A673 (cell line): ENCODE results near the gene GRM1. TPM values are rescaled to one million over a fixed set of nuclear protein-coding genes. Genes with fewer than 3 reads are reported as not detected.

ENCODE experiments used
- BruUV-seq: library from RNA; stranded (reverse); fragments of 400-500 nt; replicated peaks from 2 replicates; lab custom pipeline; 2021; lab: Mats Ljungman, UMichigan
- CTCF ChIA-PET: fragments of 300-600 bp; sonication (Branson Sonifier 250); formaldehyde crosslinking; loops from one replicate; lab custom pipeline; 2022; ENCODE audit warnings: antibody characterized with exemption; lab: Charles Lee
- POLR2A ChIA-PET: fragments of 300-600 bp; sonication (Branson Sonifier 250); formaldehyde crosslinking; loops from one replicate; lab custom pipeline; 2022; ENCODE audit warnings: antibody characterized with exemption; ENCODE audit not compliant: low non-redundant PET; lab: Charles Lee
- DNase-seq: peaks from one replicate; pipeline ENCODE4 v3.0.0-alpha.2; 2015; ENCODE audit warnings: low spot score
- H3K27ac ChIP-seq: fragments of 200-600 bp; sonication (generic); 2 replicates; pipeline ENCODE4 v1.5.1; 2016; ENCODE audit warnings: mixed run types, low read depth, mild to moderate bottlenecking, mixed read lengths, antibody characterized with exemption, low read length; ENCODE audit not compliant: poor library complexity, severe bottlenecking
- H3K27me3 ChIP-seq: fragments of 200-600 bp; sonication (generic); replicated peaks from 2 replicates; pipeline ENCODE4 v1.6.1; 2017; ENCODE audit warnings: mixed run types, low read depth, mild to moderate bottlenecking, mixed read lengths, antibody characterized with exemption, low read length; ENCODE audit not compliant: insufficient read depth, poor library complexity
- H3K36me3 ChIP-seq: fragments of 200-600 bp; sonication (generic); 2 replicates; pipeline ENCODE4 v1.6.1; 2016; ENCODE audit warnings: mixed run types, mild to moderate bottlenecking, mixed read lengths, antibody characterized with exemption, low read length; ENCODE audit not compliant: insufficient read depth, poor library complexity, severe bottlenecking
- H3K4me1 ChIP-seq: fragments of 200-600 bp; sonication (generic); 2 replicates; pipeline ENCODE4 v1.6.1; 2017; ENCODE audit warnings: mixed run types, mild to moderate bottlenecking, mixed read lengths, antibody characterized with exemption, low read length; ENCODE audit not compliant: insufficient read depth, poor library complexity, severe bottlenecking
- H3K4me3 ChIP-seq: fragments of 200-600 bp; sonication (generic); 2 replicates; pipeline ENCODE4 v1.5.1; 2016; ENCODE audit warnings: low read depth, mixed run types, mild to moderate bottlenecking, mixed read lengths, low read length; ENCODE audit not compliant: poor library complexity, severe bottlenecking
- H3K9me3 ChIP-seq: fragments of 200-600 bp; sonication (generic); 2 replicates; pipeline ENCODE4 v1.6.1; 2016; ENCODE audit warnings: mixed run types, low read depth, mild to moderate bottlenecking, mixed read lengths, antibody characterized with exemption, low read length; ENCODE audit not compliant: poor library complexity, severe bottlenecking
- EZH2 ChIP-seq: fragments of 200-600 bp; sonication (generic); IDR thresholded peaks from 2 replicates; pipeline ENCODE4 v1.6.1; 2017; ENCODE audit warnings: borderline replicate concordance, low read depth, mild to moderate bottlenecking, mixed read lengths, antibody characterized with exemption, low read length; ENCODE audit not compliant: poor library complexity, severe bottlenecking
- intact Hi-C: fragments of 100-400 bp; cut with micrococcal nuclease; formaldehyde crosslinking; loops from one replicate; pipeline ENCODE4 v1.10.0; 2022; ENCODE audit not compliant: unreplicated experiment
- total RNA-seq: library from RNA; stranded (reverse); gene quantifications from 2 replicates; pipeline ENCODE4 v1.2.3, GENCODE V29; 2021
- TF ChIP-seq, protein P1 (sequence below): fragments of 300-800, 200-600 bp; sonication (generic); conservative IDR thresholded peaks from 2 replicates; pipeline ENCODE4 v1.5.1; 2017; ENCODE audit warnings: low read depth, mild to moderate bottlenecking, antibody characterized with exemption, low read length, moderate library complexity, mixed read lengths

GRM1 gene
- total RNA-seq, 1 experiment from 2014 or later: 0.11 TPM

DNA sequence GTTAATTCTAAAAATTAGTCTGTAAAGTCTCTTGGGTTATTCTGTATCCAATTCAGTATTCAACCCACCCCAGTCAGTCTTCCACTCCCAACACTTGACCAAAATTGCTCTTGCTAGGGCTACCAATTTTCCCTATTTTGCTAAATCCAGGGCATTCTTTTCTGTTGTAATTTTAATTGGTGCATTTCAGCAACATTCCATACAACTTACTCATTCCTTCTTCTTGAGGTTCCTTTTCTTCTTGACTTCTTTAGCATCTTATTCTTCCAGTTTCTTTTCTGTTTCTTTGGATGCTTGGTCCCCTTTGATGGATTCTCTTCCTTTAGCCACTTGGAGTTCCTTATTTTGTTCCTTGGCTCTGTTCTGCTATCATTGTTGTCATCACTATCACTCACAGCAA, 11.2 kb upstream of the GRM1 start:
- H3K27me3 ChIP-seq: peaks cover 5% of the 10 kb centered on the region
- H3K27ac ChIP-seq: no peak overlapping the region
- ChIA-PET CTCF (no interaction called here), POLR2A (no interaction called here)
- TF ChIP-seq, protein P1, sequence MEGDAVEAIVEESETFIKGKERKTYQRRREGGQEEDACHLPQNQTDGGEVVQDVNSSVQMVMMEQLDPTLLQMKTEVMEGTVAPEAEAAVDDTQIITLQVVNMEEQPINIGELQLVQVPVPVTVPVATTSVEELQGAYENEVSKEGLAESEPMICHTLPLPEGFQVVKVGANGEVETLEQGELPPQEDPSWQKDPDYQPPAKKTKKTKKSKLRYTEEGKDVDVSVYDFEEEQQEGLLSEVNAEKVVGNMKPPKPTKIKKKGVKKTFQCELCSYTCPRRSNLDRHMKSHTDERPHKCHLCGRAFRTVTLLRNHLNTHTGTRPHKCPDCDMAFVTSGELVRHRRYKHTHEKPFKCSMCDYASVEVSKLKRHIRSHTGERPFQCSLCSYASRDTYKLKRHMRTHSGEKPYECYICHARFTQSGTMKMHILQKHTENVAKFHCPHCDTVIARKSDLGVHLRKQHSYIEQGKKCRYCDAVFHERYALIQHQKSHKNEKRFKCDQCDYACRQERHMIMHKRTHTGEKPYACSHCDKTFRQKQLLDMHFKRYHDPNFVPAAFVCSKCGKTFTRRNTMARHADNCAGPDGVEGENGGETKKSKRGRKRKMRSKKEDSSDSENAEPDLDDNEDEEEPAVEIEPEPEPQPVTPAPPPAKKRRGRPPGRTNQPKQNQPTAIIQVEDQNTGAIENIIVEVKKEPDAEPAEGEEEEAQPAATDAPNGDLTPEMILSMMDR: no peak
- no peak for TF ChIP-seq EZH2
- no TSS peak for BruUV-seq
- H3K4me3 ChIP-seq: no peak overlapping the region
- no peak for DNase-seq
- H3K4me1 ChIP-seq: no peaks in the 10 kb centered on the region
- H3K9me3 ChIP-seq: no peaks in the 10 kb centered on the region
- intact Hi-C loops: no loop called here
- H3K36me3 ChIP-seq: no peaks in the 10 kb centered on the region

DNA sequence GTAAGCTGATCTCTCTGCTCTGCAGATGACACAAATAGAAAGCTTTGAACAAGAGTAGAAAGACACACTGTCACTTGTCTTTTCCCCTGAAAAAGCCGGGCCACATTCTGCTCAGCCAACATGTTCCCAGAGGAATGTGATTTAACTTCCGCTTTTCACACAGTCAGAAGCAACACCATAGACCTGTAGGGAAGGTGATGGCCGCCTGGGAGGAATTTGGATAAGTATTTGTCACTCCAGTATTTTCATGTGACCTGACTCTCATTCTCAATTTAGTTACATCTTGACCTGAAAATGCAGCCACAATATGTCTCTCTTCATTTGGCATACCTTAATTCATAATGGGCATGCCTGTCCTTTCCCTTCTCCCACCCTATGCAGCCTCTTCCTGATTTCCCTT, 2.0 kb upstream of the GRM1 start:
- Histone ChIP-seq H3K9me3 (no peaks in the 10 kb centered on the region), H3K4me1 (no peaks in the 10 kb centered on the region), H3K27me3 (peaks cover 67% of the 10 kb centered on the region), H3K27ac (no peak overlapping the region), H3K36me3 (no peaks in the 10 kb centered on the region), H3K4me3 (no peak overlapping the region)
- intact Hi-C loops: no loop called here
- TF ChIP-seq, protein P1: no peak
- no peak for TF ChIP-seq EZH2
- ChIA-PET CTCF (no interaction called here), POLR2A (no interaction called here)
- BruUV-seq: no TSS peak
- DNase-seq: no peak

DNA sequence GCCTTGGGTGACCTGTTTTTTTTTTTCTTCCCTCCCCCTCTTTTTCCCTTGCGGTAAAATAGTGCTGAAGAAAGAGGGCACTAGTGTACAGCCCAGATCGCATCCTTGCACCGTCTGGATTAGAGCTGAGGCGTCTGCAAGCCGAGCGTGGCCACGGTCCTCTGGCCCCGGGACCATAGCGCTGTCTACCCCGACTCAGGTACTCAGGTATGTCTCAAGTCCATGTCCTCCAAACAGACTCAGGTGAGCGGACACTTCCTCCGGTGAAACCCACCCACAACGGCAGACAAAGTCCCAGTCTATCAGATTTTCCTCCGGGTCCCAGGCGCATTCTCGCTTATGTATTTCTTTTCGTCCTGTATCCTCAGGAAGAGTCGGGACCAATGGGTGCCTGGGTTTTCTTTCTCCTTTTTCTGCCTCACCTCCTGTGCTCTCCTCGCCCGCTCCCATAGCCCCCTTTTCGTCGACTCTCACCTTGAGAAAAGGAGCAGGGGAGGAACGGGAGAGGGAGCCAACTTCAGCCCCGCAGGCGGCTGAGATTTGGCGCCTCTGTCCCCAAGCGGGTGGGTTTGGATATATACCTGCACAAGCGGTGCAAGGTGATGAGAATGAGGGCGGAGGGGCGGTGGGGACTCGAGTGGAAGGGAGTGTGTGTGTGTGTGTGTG, 1.1 kb upstream of the GRM1 start:
- CTCF ChIA-PET: interaction anchor here (1.0 kb wide), 1 partner anchor 13 kb away, joined by 3 read pairs; no protein-coding TSS in a partner anchor
- DNase-seq: no peak
- Histone ChIP-seq H3K27ac (no peak overlapping the region), H3K27me3 (peaks cover 73% of the 10 kb centered on the region), H3K4me3 (no peak overlapping the region), H3K9me3 (no peaks in the 10 kb centered on the region), H3K4me1 (no peaks in the 10 kb centered on the region), H3K36me3 (no peaks in the 10 kb centered on the region)
- POLR2A ChIA-PET: no interaction called here
- intact Hi-C loops: no loop called here
- no TSS peak for BruUV-seq
- TF ChIP-seq EZH2: no peak
- TF ChIP-seq, protein P1: no peak
